ENCODE measurements around the gene CFAP52. TPM values are rescaled to one million over a fixed set of nuclear protein-coding genes. Genes with fewer than 3 reads are reported as not detected.
"Not testable (repeated sequence)": the region's sequence is repeated elsewhere in the genome, so short reads cannot be mapped to it uniquely, and the experiment has no call there.

The CFAP52 gene
- total RNA-seq, 3 donors from 2014 or later = 0.66 TPM; not detected in 2

DNA sequence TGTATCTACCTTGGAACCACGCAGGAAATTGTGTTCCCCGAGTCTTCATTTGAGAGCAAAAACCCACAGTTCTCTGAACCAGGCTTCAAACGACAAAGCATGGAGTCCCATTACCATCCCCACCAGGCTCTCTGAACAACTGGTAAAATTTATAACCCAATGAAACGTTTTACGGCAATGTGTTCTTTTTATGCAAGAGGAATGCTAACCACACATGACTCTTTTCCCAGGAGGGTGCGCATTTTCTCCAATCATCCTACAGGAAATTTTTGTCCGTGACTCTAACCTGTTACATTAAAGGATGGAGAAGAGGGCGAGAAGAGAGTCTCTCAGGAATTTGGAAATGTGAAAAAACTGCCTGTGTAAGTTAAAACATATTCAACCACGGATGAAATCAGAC, 18.6 kb upstream of the CFAP52 start:
- Histone ChIP-seq H3K4me3 (no peak overlapping the region), H3K4me1 (no peaks in the 10 kb centered on the region), H3K9me3 (no peaks in the 10 kb centered on the region), H3K36me3 (no peaks in the 10 kb centered on the region), H3K27me3 (no peaks in the 10 kb centered on the region), H3K27ac (no peak overlapping the region)
- TF ChIP-seq, protein P1, sequence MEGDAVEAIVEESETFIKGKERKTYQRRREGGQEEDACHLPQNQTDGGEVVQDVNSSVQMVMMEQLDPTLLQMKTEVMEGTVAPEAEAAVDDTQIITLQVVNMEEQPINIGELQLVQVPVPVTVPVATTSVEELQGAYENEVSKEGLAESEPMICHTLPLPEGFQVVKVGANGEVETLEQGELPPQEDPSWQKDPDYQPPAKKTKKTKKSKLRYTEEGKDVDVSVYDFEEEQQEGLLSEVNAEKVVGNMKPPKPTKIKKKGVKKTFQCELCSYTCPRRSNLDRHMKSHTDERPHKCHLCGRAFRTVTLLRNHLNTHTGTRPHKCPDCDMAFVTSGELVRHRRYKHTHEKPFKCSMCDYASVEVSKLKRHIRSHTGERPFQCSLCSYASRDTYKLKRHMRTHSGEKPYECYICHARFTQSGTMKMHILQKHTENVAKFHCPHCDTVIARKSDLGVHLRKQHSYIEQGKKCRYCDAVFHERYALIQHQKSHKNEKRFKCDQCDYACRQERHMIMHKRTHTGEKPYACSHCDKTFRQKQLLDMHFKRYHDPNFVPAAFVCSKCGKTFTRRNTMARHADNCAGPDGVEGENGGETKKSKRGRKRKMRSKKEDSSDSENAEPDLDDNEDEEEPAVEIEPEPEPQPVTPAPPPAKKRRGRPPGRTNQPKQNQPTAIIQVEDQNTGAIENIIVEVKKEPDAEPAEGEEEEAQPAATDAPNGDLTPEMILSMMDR (IDR thresholded peaks at IDR 0.05) = no peak
- TF ChIP-seq POLR2A (IDR thresholded peaks at IDR 0.05) = no peak
- TF ChIP-seq POLR2AphosphoS5 (IDR thresholded peaks at IDR 0.05) = no peak
- intact Hi-C loops (cut with DNase I; ENCODE audit: low total_unique reads) = no loop called here
- DNase-seq (ENCODE audit: low spot score in 2 of 2) = no peak

DNA sequence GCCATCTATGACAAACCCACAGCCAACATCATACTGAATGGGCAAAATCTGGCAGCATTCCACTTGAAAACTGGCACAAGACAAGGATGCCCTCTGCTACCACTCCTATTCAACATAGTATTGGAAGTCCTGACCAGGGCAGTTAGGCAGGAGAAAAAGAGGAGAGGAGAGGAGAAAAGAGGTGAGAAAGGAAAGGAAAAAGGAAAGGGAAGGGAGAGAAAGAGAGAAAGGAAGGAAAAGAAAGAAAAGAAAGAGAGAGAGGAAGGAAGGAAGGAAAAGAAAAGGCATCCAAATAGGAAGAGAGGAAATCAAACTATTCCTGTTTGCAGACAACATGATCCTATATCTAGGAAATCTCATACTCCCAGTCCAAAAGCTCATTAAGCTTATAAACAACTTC, 12.3 kb upstream of the CFAP52 start:
- no peak for DNase-seq (ENCODE audit: low spot score in 2 of 2)
- TF ChIP-seq POLR2A (IDR thresholded peaks at IDR 0.05) (no peak), POLR2AphosphoS5 (IDR thresholded peaks at IDR 0.05) (no peak)
- TF ChIP-seq, protein P1 (IDR thresholded peaks at IDR 0.05) = no peak
- H3K36me3 ChIP-seq = no peaks in the 10 kb centered on the region
- H3K4me1 ChIP-seq = no peaks in the 10 kb centered on the region
- no peaks in the 10 kb centered on the region for H3K27me3 ChIP-seq
- no peaks in the 10 kb centered on the region for H3K9me3 ChIP-seq
- intact Hi-C loops (cut with DNase I; ENCODE audit: low total_unique reads) = no loop called here
- H3K4me3 ChIP-seq = no peak overlapping the region
- H3K27ac ChIP-seq = no peak overlapping the region

DNA sequence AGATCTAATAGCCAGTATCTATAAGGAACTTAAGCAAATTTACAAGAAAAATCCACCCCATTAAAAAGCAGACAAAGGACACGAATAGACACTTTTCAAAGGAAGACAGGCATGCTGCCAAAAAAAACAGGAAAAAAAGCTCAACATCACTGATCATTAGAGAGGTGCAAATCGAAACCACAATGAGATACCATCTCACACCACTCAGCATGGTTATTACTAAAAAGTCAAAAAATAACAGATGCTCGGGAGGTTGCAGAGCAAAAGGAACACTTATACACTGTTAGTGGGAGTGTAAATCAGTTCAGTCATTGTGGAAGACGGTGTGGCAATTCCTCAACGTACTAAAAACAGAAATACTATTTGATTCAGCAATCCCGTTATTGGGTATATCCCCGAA, 10.4 kb upstream of the CFAP52 start:
- intact Hi-C loops (cut with DNase I; ENCODE audit: low total_unique reads) = no loop called here
- Histone ChIP-seq H3K27me3 (no peaks in the 10 kb centered on the region), H3K4me3 (no peak overlapping the region), H3K36me3 (no peaks in the 10 kb centered on the region), H3K27ac (no peak overlapping the region), H3K4me1 (no peaks in the 10 kb centered on the region), H3K9me3 (no peaks in the 10 kb centered on the region)
- TF ChIP-seq, protein P1 (IDR thresholded peaks at IDR 0.05) = no peak
- no peak for TF ChIP-seq POLR2AphosphoS5 (IDR thresholded peaks at IDR 0.05)
- TF ChIP-seq POLR2A (IDR thresholded peaks at IDR 0.05) = no peak
- DNase-seq (ENCODE audit: low spot score in 2 of 2) = no peak

DNA sequence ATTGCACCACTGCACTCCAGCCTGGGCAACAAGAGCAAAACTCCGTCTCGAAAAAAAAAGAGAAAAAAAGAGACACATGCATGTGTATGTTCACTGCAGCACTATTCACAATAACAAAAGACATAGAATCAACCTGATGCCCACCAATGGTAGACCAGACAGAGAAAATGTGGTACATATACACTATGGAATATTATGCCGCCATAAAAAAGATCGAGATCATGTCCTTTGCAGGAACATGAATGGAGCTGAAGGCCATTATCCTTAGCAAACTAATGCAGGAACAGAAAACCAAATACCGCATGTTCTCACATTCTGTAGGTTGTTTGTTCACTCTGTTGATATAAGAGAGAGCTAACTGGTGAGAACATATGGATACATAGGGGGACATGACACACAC, 9.7 kb upstream of the CFAP52 start:
- H3K36me3 ChIP-seq, H3K27me3 ChIP-seq: not testable (repeated sequence)

DNA sequence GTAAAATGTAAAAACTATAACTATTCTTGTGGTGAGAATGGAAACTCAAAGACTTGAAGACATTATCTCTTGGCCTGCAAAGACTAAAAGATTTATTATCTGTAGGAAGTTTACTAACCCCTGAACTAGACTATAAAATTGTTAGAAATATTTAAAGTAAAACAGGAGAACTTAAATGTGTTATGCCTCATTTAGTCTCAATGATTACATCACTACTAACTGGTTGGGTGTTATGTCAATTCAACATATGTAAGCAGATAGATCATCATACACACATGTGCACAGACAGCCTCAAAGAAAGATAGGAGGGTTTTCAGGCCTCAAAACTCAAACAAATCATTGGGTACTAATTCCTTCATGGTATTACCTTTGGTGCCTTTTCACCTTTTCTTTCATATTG, 8.4 kb upstream of the CFAP52 start:
- Histone ChIP-seq H3K27ac (no peak overlapping the region), H3K4me1 (no peaks in the 10 kb centered on the region)
- TF ChIP-seq, protein P1 (IDR thresholded peaks at IDR 0.05) = no peak
- TF ChIP-seq POLR2AphosphoS5 (IDR thresholded peaks at IDR 0.05) = no peak
- TF ChIP-seq POLR2A (IDR thresholded peaks at IDR 0.05) = no peak

More for the DNA sequence above, 9.7 kb upstream of the CFAP52 start:
- H3K4me3 ChIP-seq; H3K27ac ChIP-seq; intact Hi-C loops (cut with DNase I; ENCODE audit: low total_unique reads); DNase-seq (ENCODE audit: low spot score in 2 of 2); H3K9me3 ChIP-seq; H3K4me1 ChIP-seq: not testable (repeated sequence)

DNA sequence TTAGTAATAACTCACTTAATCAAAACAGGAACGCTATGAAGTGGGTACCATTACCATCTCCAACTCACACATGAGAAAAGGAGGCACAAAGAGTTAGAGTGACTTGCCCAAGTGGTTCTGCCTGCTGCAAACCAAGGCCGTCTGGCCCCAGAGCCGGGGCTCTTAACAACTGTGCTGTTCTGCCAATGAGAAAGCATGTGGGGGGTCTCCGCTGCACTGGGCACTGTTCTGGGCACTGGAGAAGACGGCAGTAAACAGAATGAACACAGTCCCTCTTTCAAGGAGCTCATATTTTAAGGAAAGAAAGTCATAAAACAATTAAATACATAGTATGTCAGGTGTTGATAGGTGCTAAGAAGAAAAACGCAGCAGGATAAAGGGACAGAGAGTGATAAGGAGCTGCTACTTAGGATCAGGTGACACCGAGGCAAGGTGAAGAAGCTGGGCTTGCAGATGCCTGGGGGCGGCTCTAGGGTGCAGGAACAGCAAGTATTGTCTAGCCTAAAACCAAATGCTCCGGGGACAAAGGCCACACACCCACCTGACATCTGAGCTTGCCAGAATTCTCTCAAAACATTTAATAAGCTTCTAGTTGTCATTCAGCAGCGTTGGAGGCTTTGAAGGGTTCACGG, 7.4 kb upstream of the CFAP52 start:
- intact Hi-C loops (cut with DNase I; ENCODE audit: low total_unique reads) = no loop called here

More for the DNA sequence above, 8.4 kb upstream of the CFAP52 start:
- Histone ChIP-seq H3K27me3 (no peaks in the 10 kb centered on the region), H3K4me3 (no peak overlapping the region), H3K36me3 (no peaks in the 10 kb centered on the region), H3K9me3 (no peaks in the 10 kb centered on the region)
- intact Hi-C loops (cut with DNase I; ENCODE audit: low total_unique reads) = no loop called here
- no peak for DNase-seq (ENCODE audit: low spot score in 2 of 2)

More for the DNA sequence above, 7.4 kb upstream of the CFAP52 start:
- TF ChIP-seq POLR2AphosphoS5 (IDR thresholded peaks at IDR 0.05) (no peak), POLR2A (IDR thresholded peaks at IDR 0.05) (no peak)
- TF ChIP-seq, protein P1 (IDR thresholded peaks at IDR 0.05) = no peak
- no peak overlapping the region for H3K4me3 ChIP-seq
- H3K27me3 ChIP-seq = no peaks in the 10 kb centered on the region
- H3K36me3 ChIP-seq = no peaks in the 10 kb centered on the region
- no peaks in the 10 kb centered on the region for H3K9me3 ChIP-seq
- H3K4me1 ChIP-seq = no peaks in the 10 kb centered on the region
- no peak overlapping the region for H3K27ac ChIP-seq
- DNase-seq (ENCODE audit: low spot score in 2 of 2) = no peak
